IMR-90 (cell line): ENCODE data around the gene NRIP1. TPM values are rescaled to one million over a fixed set of nuclear protein-coding genes. Genes with fewer than 3 reads are reported as not detected.

Source experiments
- ATAC-seq: fragments of 200-7000 bp; cut with Tn5 transposase; 2 replicates; pipeline ENCODE4 v1.9.1; 2020; ENCODE audit warnings: low read depth, mild to moderate bottlenecking, moderate library complexity
- BruUV-seq: library from RNA; stranded (reverse); fragments of 400-500 nt; replicated peaks from 2 replicates; lab custom pipeline; 2021; lab: Mats Ljungman, UMichigan
- CTCF ChIA-PET: fragments of 300-600 bp; formaldehyde crosslinking; extraction: SDS; loops from one replicate; lab custom pipeline; 2021; ENCODE audit warnings: antibody characterized with exemption; lab: Yijun Ruan, JAX
- POLR2A ChIA-PET: fragments of 300-600 bp; sonication (Branson Sonifier 250); formaldehyde crosslinking; loops from one replicate; lab custom pipeline; 2022; ENCODE audit warnings: antibody characterized with exemption; ENCODE audit not compliant: unreplicated experiment; lab: Charles Lee
- DNase-seq: peaks from one replicate; pipeline ENCODE4 v3.0.0; 2013
- H2AFZ ChIP-seq: replicated peaks from 2 replicates; pipeline ENCODE3; 2013; ENCODE audit warnings: low read length, mild to moderate bottlenecking; ENCODE audit not compliant: poor library complexity
- H2AK5ac ChIP-seq: 2 replicates; pipeline ENCODE4 v1.6.1; 2013; ENCODE audit warnings: low read depth, low read length, inconsistent platforms
- H2AK9ac ChIP-seq: replicated peaks from 2 replicates; pipeline ENCODE3; 2013; ENCODE audit warnings: mild to moderate bottlenecking, low read depth, low read length, moderate library complexity; ENCODE audit not compliant: poor library complexity
- H2BK120ac ChIP-seq: 2 replicates; pipeline ENCODE4 v1.6.1; 2013; ENCODE audit warnings: low read depth, low read length, inconsistent platforms
- H2BK15ac ChIP-seq: 3 replicates; pipeline ENCODE4 v1.6.1; 2013; ENCODE audit warnings: low read depth, low read length, inconsistent platforms
- H2BK20ac ChIP-seq: 2 replicates; pipeline ENCODE4 v1.6.1; 2013; ENCODE audit warnings: low read depth, mild to moderate bottlenecking, inconsistent platforms, low read length, moderate library complexity
- H2BK5ac ChIP-seq: 2 replicates; pipeline ENCODE4 v1.6.1; 2013; ENCODE audit warnings: mild to moderate bottlenecking, low read depth, low read length, inconsistent platforms; ENCODE audit not compliant: poor library complexity, severe bottlenecking
- H3K14ac ChIP-seq: replicated peaks from 2 replicates; pipeline ENCODE4 v1.6.1; 2013; ENCODE audit warnings: low read depth, low read length, inconsistent platforms
- H3K18ac ChIP-seq: 2 replicates; pipeline ENCODE4 v1.6.1; 2013; ENCODE audit warnings: low read depth, low read length, control low read depth
- H3K23ac ChIP-seq: 2 replicates; pipeline ENCODE4 v1.6.1; 2013; ENCODE audit warnings: low read depth, low read length, inconsistent platforms
- H3K27ac ChIP-seq: 2 replicates; pipeline ENCODE4 v1.5.1; 2013; ENCODE audit warnings: mild to moderate bottlenecking, control low read depth, low read length; ENCODE audit not compliant: insufficient read depth
- H3K27me3 ChIP-seq: 2 replicates; pipeline ENCODE4 v1.6.1; 2013; ENCODE audit warnings: low read length; ENCODE audit not compliant: control insufficient read depth, insufficient read depth
- H3K36me3 ChIP-seq: 2 replicates; pipeline ENCODE4 v1.6.1; 2013; ENCODE audit warnings: low read length, mixed read lengths; ENCODE audit not compliant: control insufficient read depth, insufficient read depth
- H3K4ac ChIP-seq: 2 replicates; pipeline ENCODE4 v1.6.1; 2013; ENCODE audit warnings: low read depth, low read length, inconsistent platforms
- H3K4me1 ChIP-seq: 2 replicates; pipeline ENCODE4 v1.6.1; 2013; ENCODE audit warnings: low read length, mixed read lengths; ENCODE audit not compliant: control insufficient read depth, insufficient read depth
- H3K4me2 ChIP-seq: 2 replicates; pipeline ENCODE4 v1.6.1; 2013; ENCODE audit warnings: low read depth, mild to moderate bottlenecking, control low read depth, low read length, moderate library complexity
- H3K4me3 ChIP-seq: 2 replicates; pipeline ENCODE4 v1.5.1; 2013; ENCODE audit warnings: low read depth, mild to moderate bottlenecking, control low read depth, low read length, moderate library complexity; ENCODE audit not compliant: insufficient read depth
- H3K56ac ChIP-seq: 2 replicates; pipeline ENCODE4 v1.6.1; 2013; ENCODE audit warnings: low read length, inconsistent platforms; ENCODE audit not compliant: insufficient read depth; ENCODE audit errors: extremely low read depth
- H3K79me1 ChIP-seq, 2 experiments: 2 replicates each; pipeline ENCODE4 v1.6.1; 2013; ENCODE audit warnings: low read length in 2 of 2, inconsistent platforms in 1 of 2, low read depth in 1 of 2
- H3K9ac ChIP-seq: 2 replicates; pipeline ENCODE4 v1.6.1; 2013; ENCODE audit warnings: low read depth, low read length, control low read depth
- H3K9me1 ChIP-seq: 2 replicates; pipeline ENCODE4 v1.6.1; 2013; ENCODE audit warnings: low read length, inconsistent platforms; ENCODE audit not compliant: insufficient read depth
- H3K9me3 ChIP-seq: 2 replicates; pipeline ENCODE4 v1.6.1; 2013; ENCODE audit warnings: low read length; ENCODE audit not compliant: control insufficient read depth, insufficient read depth
- H4K20me1 ChIP-seq: 2 replicates; pipeline ENCODE4 v1.6.1; 2013; ENCODE audit warnings: low read length, inconsistent platforms; ENCODE audit not compliant: insufficient read depth
- H4K5ac ChIP-seq: 2 replicates; pipeline ENCODE4 v1.6.1; 2013; ENCODE audit warnings: mild to moderate bottlenecking, low read depth, low read length, control low read depth
- H4K8ac ChIP-seq, 2 experiments: 2 replicates each; pipeline ENCODE4 v1.6.1; 2013; ENCODE audit warnings: low read depth in 2 of 2, low read length in 2 of 2, control low read depth in 1 of 2, inconsistent platforms in 1 of 2
- H4K91ac ChIP-seq: 2 replicates; pipeline ENCODE4 v1.6.1; 2013; ENCODE audit warnings: low read depth, low read length, inconsistent platforms; ENCODE audit not compliant: insufficient read depth
- CEBPB ChIP-seq: IDR thresholded peaks from 2 replicates; pipeline ENCODE4 v1.6.1; 2012; ENCODE audit warnings: low read depth, low read length, improper control_type of control experiment
- CTCF ChIP-seq: conservative IDR thresholded peaks from 2 replicates; pipeline ENCODE4 v1.5.1; 2012; ENCODE audit warnings: mild to moderate bottlenecking, low read depth, low read length, improper control_type of control experiment
- ELK1 ChIP-seq: fragments of 150-350 bp; IDR thresholded peaks from 2 replicates; pipeline ENCODE4 v1.6.1; 2016; ENCODE audit warnings: low read depth, mild to moderate bottlenecking, low read length, moderate library complexity, borderline replicate concordance
- FOS ChIP-seq: fragments of 150-350 bp; IDR thresholded peaks from 2 replicates; pipeline ENCODE4 v1.6.1; 2016; ENCODE audit warnings: low read depth, low read length
- MAZ ChIP-seq: IDR thresholded peaks from 2 replicates; pipeline ENCODE4 v1.6.1; 2012; ENCODE audit warnings: low read depth, mild to moderate bottlenecking, low read length, improper control_type of control experiment, moderate library complexity, borderline replicate concordance
- MXI1 ChIP-seq: IDR thresholded peaks from 2 replicates; pipeline ENCODE4 v1.6.1; 2012; ENCODE audit warnings: low read depth, mild to moderate bottlenecking, low read length, moderate library complexity, borderline replicate concordance
- NFE2L2 ChIP-seq: fragments of 150-350 bp; IDR thresholded peaks from 2 replicates; pipeline ENCODE4 v1.6.1; 2016; ENCODE audit warnings: low read depth, mild to moderate bottlenecking, low read length
- POLR2A ChIP-seq: IDR thresholded peaks from 2 replicates; pipeline ENCODE4 v1.6.1; 2012; ENCODE audit warnings: mild to moderate bottlenecking, low read depth, low read length
- RAD21 ChIP-seq: IDR thresholded peaks from 2 replicates; pipeline ENCODE4 v1.6.1; 2012; ENCODE audit warnings: low read length, improper control_type of control experiment
- RFX5 ChIP-seq: IDR thresholded peaks from 2 replicates; pipeline ENCODE4 v1.8.0; 2012; ENCODE audit warnings: low read depth, mild to moderate bottlenecking, low read length, moderate library complexity
- USF2 ChIP-seq: fragments of 150-350 bp; IDR thresholded peaks from 2 replicates; pipeline ENCODE4 v1.6.1; 2017; ENCODE audit warnings: mild to moderate bottlenecking, antibody characterized with exemption, low read length, low read depth
- whole genome bisulfite sequencing, 2 experiments: methylation state at CpG; one replicate each; pipeline versions ENCODE4 v1.1.5 to v1.1.7; 2013; ENCODE audit warnings: missing lambda C conversion rate in 2 of 2; ENCODE audit not compliant: insufficient read length in 1 of 2; ENCODE audit errors: extremely low coverage in 2 of 2; 5-methylcytosine and 5-hydroxymethylcytosine counted together
- dilution Hi-C: fragments of 300-500 bp; cut with HindIII; formaldehyde crosslinking; loops from one replicate; pipeline ENCODE4 v1.14.3; 2018; ENCODE audit warnings: low sequenced_read_pairs; ENCODE audit not compliant: unreplicated experiment
- in situ Hi-C: fragments of 300-500 bp; cut with MboI; formaldehyde crosslinking; loops from 3 replicates; pipeline ENCODE4 v1.14.3; 2019; ENCODE audit warnings: low sequenced_read_pairs, inconsistent platforms, mixed read lengths
- intact Hi-C: fragments of 100-400 bp; cut with micrococcal nuclease; formaldehyde crosslinking; loops from 2 replicates; pipeline ENCODE4 v1.10.0; 2022
- polyA plus RNA-seq, 3 experiments: library from polyadenylated mRNA; depleted of rRNA; stranded (reverse); fragments of >200 nt; gene quantifications; 2 replicates each; pipeline ENCODE4 v1.2.3, GENCODE V29; 2012; ENCODE audit warnings: low replicate concordance in 1 of 3
- total RNA-seq: library from RNA; depleted of rRNA; stranded (reverse); fragments of >200 nt; gene quantifications from 2 replicates; pipeline ENCODE4 v1.2.3, GENCODE V29; 2012

The NRIP1 gene
- total and polyA plus RNA-seq, 2 of the 4 experiments (the other 2 are of a cell fraction) = 9.6 to 73.8 TPM

GRCh38 chr21:15003463-15004135 lies 61.2 kb downstream of the NRIP1 start (continued):
- no peak for TF ChIP-seq MXI1

- intact Hi-C loops = no loop called here
These were observed 62.8 kb downstream of the NRIP1 start for GRCh38 chr21:15001857-15002606.

More at GRCh38 chr21:15001857-15002606, 62.8 kb downstream of the NRIP1 start:
- Histone ChIP-seq H3K14ac (peak overlapping the region; percentile 73), H4K20me1 (0 out of 2 replicates have a peak, but pooled peaks cover 4% of the 10 kb centered on the region), H2BK5ac (peak overlapping the region; percentile 80), H4K91ac (peak overlapping the region; percentile 84), H3K4me1 (peaks cover 30% of the 10 kb centered on the region), H2AK9ac (no peak overlapping the region), H4K8ac (peak overlapping the region; percentile 47 to 76; a peak in 3 of 4 replicates), H2AK5ac (peak overlapping the region; percentile 74), H3K23ac (peak overlapping the region; percentile 66), H3K4me3 (no peak overlapping the region), H3K18ac (peak overlapping the region; percentile 77), H3K9ac (no peak overlapping the region), H4K5ac (peak overlapping the region; percentile 42), H3K9me1 (peaks cover 17% of the 10 kb centered on the region), H2BK20ac (peak overlapping the region; percentile 61; the same call in 1 of the 2 replicates), H3K27me3 (no peaks in the 10 kb centered on the region), H3K9me3 (no peaks in the 10 kb centered on the region), H3K56ac (no peak overlapping the region), H2BK120ac (peak overlapping the region; percentile 65), H3K79me1 (peaks cover 26 to 57% of the 10 kb centered on the region in 2 experiments), H3K4me2 (peak overlapping the region; percentile 48), H3K4ac (peak overlapping the region; percentile 51), H2AFZ (no peak overlapping the region), H2BK15ac (peak overlapping the region; percentile 90), H3K27ac (peak overlapping the region; percentile 44), H3K36me3 (peaks cover 8% of the 10 kb centered on the region; the same call in 1 of the 2 replicates)
- in situ Hi-C loops (no loop called here), dilution Hi-C loops (no loop called here)
- ATAC-seq (no peak), DNase-seq (no peak)
- BruUV-seq = no TSS peak
- POLR2A ChIA-PET = no interaction called here
- CTCF ChIA-PET = no interaction called here
- TF ChIP-seq MXI1 = no peak
- TF ChIP-seq FOS = no peak
- no peak for TF ChIP-seq ELK1
- TF ChIP-seq POLR2A = no peak
- no peak for TF ChIP-seq RFX5
- no peak for TF ChIP-seq CTCF
- TF ChIP-seq NFE2L2 = no peak
- TF ChIP-seq RAD21 = no peak
- TF ChIP-seq MAZ = no peak
- no peak for TF ChIP-seq CEBPB
- TF ChIP-seq USF2 = no peak
- WGBS, 2 experiments = 74% methylated on average over 6 of the region's 15 CpGs; no CpG with 5 or more reads in 1 of the 2 experiments
